Activated CD4-positive, CD25-positive, alpha-beta regulatory T cell treated with anti-CD3 and anti-CD28 coated beads, Interleukin-2, amount 50 U/mL, for 16 hours (primary cell): ENCODE results near the gene BATF.
"Not testable (repeated sequence)": the region's sequence is repeated elsewhere in the genome, so short reads cannot be mapped to it uniquely, and the experiment has no call there.

Experiments used
- DNase-seq: peaks from one replicate; pipeline ENCODE4 v3.0.0-alpha.2; 2020; ENCODE audit warnings: low read depth, low spot score

BATF gene

DNA sequence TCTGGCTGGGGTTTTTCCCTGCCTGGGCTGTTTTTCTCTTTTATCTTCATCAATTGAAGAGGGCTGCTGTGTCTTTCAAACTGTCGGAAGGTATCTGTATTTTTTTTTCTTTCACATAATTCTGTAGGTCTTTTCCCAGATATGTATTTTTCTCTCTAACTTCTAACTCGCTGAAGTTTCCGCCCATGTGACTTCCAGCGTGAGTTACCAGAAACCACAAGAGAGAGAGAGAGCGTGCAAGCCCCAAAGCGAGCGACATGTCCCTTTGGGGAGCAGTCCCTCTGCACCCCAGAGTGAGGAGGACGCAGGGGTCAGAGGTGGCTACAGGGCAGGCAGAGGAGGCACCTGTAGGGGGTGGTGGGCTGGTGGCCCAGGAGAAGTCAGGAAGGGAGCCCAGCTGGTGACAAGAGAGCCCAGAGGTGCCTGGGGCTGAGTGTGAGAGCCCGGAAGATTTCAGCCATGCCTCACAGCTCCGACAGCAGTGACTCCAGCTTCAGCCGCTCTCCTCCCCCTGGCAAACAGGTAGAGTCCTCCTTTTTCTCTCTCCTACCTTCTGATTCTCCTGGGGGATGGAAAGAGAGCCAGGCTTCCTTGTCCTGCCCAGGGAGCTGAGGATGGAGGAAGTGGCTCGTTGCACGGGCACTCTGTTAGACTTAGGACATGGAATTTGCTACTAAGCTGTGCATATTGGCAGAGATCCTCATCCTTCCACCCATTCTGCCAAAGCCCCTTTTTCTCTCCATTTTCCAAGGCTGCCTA lies at the start of gene BATF:
Gene BATF, plus strand, starts transcription at position 246 of the 759 bp plus-strand sequence. Its CDS starts 214 bp downstream, at position 460.
- DNase-seq: peak; percentile 70

DNA sequence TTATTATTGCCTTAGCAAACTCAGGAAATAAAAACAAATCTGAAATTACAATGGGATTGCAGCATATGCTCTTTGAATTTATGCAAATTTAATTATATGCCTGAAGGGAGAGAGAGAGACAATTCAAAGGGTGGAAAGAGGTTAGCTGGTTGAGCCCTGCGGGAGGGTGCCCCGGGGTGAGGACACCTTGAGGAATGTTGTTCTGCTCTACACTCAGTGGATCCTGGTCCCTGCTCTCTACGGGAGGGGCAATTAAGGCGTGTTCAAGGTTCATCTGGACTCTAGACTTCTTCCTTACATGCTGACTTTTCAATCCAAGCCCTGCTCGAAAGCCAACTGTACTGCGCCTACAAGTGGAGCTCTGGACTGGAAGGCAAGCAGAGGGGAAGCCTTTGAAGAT lies 48.1 kb upstream of the BATF start:
- not testable (repeated sequence) for DNase-seq

DNA sequence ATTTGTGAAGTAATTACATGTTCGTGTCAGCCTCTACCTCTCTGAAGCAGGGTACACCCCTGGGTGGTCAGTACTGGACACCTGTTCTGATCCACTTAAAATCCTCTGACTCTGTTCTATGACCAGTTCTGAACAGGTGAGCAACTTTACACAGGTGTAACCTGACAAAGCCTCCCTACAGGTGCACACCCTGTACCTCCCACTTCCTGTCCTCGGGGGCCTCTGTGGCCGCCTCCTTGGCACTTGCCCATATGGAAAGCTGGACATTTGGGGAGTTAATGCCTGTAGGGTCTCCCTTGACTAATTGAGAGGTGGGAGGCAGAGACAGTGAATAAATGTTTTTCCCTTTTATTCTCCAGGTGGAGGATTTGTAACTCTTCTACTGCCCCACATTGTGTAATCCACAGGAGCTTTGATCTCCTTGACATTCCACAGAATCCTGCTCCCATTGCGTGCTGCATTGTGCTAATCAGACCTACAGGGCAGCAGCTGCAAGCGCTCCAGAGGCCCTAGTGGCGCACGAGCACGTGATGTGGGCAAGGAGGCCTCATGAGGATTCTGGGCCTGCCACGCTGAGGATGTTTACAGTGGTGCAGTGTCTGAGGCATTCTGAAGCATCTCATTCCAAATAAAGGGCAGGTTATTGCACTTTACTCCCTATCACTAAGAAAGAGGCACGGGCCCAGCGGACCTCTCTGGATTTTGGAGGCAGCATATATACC lies 45.8 kb upstream of the BATF start:
- no peak for DNase-seq

- DNase-seq: no peak
These were observed 44.4 kb upstream of the BATF start for GRCh38 chr14:75477881-75478280.

DNA sequence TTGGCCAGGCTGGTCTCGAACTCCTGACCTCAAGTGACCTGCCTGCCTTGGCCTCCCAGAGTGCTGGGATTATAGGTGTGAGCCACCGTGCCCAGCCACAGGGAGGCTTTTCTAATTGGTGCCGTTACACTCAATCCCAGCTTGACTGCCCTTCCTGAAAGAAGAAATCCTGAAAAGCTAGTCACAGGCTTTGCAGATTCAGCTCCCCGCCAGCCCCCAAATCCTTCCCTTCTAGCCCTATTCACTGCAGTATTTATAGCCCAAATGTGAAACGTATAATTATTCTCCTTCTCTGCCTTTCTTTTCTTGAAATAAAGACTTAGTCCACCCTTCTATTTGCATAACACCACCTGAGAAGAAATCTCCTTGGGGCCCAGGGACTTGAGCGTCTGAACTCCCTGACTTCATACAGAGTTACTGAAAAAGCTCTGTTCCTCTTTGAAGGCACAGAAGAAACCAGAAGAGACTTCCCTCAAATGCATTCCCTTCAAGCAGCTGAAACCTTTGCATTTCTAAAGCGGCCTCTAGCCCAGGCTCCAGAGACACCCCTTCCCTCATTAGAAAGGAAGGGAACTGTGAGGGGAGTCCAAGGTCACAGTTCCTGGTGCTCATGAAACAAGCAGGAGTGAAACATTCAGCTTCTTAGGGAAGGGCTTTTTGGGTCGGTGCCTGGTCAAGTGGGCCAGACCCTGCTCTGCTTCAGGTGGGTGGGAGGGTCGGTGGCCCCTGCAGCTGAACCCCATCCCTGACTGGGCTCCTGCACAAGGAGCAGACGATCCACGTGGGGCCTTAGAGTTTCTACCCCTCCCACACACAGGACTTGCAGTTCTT lies 42.3 kb upstream of the BATF start:
- no peak for DNase-seq

- DNase-seq: no peak
These were observed 39.9 kb upstream of the BATF start for GRCh38 chr14:75482366-75482765.

DNA sequence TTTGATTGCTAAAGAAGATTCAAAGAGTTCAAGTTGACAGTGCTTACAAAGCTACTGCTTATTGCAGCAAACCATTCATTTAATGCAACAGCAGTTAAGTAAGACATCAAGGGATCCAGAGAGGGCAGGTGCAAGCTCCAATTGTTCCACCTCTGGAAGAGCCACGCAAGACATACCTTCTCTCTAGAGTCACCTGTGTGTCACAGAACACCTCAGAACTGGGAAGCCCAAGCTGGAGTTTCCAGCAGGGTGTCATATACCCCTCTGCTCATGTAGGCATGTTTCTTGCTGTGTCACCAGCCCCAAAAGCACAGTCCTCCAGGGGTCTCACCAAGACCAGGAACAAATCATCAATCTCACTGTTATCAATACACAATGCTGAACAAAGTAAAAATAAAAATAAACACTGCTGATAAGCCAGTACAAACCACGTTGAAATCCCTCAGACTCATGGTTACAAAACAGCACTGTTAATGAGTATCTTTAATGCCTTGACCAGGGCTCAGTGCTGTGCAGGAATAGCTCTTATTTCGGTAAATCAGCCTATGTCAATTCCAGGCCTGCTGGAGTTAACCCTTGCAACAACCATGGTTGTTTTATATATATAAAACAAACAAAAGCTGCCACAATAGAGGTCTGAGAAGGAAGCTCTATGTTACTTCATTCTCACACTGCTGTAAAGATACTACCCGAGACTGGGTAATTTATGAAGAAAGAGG lies 37.4 kb upstream of the BATF start:
- DNase-seq: no peak

DNA sequence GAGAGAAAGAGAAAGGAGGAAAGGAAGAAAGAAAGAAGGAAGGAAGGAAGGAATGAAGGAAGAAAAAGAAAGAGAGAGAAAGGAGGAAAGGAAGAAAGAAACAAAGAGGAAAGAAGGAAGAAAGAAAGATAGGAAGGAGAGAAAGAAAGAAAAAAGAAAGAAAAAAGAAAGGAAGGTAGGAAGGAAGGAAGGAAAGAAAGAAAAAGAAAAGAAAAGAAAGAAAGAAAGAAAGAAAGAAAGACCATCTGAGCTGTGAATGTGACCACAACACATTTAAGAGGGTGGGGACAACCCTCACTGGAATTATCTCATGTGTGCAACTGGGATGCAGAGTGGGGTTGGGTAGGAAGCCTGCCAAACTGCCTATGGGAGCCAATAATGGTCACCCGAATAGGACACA lies 36.0 kb upstream of the BATF start:
- DNase-seq: no peak

DNA sequence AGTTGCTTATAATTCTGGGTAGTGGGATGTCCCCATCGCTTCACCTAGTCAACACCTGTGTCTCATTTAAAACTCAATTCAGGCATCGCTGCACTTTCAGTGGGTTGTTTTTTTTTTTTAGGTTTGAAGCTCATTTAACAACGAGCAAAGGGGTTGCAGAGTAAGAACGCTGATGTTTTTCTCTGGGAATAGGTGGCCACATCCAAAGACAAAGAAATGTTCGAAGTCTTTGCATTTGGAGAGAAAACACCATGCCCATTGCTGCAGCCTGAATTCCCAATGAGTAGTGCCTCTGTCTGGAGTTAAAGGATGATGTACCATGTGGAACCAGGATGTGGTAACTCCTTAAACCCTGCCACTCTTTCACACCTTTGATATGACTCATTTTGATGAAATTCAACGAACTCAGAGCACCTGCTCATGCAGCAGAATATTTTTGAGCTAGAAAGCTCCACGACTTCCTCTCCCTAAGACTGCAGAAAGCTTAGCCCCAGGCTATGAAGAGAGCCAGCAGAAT lies 35.1 kb upstream of the BATF start:
- DNase-seq: no peak

DNA sequence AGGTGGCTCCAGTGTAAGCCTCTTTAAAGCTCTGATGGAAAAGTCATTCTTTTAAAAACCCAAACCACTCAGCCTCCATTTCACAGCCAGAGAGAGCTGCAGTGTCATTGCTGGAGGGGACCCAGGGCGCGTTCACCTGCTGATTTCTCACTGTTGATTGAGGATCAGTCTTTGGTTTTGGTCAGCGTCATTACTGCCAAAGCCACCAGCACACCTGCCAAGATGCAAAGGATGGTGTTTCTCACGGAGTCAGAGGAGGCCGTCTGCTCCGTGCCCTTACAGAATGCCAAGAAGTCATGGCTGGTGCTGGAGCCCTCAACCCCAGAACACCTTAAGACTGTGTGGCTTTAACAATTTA lies 32.8 kb upstream of the BATF start:
- no peak for DNase-seq

DNA sequence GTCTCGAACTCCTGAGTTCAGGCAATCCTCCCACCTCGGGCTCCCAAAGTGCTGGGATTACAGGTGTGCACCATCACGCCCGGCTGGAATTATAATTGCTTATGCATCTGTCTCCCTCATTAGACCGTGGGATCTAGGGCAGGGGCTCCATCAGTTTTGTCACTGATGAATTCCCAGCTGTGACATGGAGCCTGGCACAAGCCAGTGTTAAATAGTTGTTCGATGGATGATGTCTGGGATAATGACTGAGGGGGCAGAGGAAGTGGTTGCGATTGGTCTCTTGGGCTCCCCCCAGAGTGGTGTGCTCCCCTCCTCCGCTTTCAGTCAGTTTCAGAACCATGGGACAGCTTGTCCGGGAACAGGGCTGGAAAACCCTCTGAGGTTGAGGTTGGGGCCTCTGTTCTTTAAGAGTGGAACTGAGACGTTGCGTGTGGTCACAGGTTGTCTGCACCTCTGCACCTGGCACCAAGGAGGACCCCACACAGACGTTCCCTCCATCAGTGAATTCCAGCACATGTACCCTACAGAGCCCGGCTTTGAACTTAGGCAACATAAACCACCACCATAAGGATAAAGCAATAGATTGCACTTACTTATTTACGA lies 30.8 kb upstream of the BATF start:
- DNase-seq: no peak

DNA sequence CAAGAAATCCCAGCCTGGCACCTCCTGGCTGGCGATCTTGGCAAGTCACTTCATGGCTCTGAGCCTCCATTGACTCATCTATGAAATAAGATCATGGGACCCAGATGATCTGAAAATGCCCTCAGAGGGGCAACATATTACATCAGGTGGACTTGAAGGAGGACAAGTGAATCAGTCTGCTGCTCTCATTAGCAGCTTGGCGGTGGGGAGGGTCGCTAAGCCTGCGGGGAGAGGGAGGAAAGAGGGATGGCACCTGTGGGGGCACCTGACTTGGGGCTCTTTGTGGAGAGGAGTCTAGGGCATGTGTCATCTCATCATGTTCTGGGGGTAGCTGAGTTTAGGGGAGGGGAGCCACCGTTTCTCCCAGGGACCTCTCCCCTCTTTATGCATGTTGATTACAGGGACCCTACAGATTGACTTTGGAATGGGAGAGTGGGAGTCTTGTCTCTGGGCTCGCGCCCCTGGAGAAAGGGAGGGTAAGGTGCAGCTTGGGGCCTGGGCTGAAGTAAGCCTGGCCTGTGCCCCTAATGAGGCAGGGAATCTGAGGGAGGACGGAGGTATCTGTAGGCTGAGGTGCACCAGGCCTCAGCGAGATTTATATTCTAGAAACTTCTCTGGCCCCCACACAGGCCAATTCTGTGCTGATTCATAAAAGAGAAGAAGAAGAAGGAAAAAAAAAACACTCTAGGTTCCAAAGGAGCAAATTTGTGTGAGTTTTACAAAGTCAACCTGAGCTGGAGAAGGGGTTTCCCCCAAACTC lies 29.3 kb upstream of the BATF start:
- DNase-seq: no peak

DNA sequence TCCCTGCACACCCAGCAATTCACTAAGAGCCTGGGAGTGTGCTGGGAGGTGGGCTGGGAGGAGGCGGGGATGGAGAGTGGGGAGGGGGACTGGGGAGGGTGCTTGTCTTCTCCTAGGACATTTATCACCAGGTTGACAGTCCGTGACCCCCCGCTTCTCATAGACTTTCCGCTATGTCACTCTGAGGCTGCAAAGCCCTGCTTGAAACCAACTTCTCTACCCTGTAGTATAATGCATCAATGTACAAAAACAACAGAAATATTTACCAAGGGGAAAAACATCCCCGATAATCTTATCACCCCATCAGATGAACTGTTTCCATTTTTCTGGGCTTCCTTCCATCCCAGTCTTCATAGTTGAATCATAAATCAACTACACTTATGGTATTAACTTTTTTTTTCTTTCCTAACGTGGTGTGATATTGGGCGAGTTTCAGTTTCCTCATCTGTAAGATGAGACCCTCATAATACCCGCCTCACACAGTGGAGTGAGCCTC lies 28.6 kb upstream of the BATF start:
- no peak for DNase-seq

DNA sequence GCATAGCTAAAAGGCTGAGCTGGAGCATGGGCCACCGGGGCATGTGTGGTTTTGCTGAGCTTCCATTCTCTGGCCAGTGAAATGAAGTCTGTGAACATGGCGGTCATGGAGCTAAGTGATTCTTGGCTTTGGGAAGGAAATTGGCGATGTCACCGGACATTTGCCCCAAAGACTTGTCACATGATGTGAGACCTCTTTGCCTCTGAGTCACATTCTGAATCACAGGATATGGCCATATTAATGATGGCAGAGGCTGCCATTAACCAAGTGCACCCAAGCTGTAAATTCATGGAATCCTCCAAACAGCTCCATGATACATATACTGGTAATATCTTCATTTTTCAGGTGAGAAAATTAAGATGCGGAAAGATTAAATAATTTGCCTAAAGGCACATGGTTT lies 27.4 kb upstream of the BATF start:
- DNase-seq: no peak

- no peak for DNase-seq
These were observed 26.9 kb upstream of the BATF start for GRCh38 chr14:75495399-75495798.

DNA sequence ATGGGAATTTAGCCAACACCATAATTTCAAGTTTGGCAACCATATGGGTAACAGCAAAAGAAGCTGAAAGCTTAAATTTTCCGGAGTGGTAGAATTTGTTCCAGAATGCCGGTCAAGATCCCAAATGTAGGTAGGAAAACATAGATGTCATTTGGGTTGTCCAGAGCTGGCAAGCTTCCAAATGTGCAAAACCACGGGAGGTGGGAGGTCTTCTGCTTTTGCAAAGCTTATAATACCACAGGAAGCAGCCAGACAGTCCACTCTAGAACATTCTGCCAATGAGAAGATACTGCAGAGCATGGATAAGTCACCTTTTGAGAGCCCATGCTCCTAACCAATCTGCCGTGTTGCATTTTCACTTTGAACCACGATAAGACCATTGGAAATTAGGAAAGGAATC lies 26.4 kb upstream of the BATF start:
- DNase-seq: no peak

DNA sequence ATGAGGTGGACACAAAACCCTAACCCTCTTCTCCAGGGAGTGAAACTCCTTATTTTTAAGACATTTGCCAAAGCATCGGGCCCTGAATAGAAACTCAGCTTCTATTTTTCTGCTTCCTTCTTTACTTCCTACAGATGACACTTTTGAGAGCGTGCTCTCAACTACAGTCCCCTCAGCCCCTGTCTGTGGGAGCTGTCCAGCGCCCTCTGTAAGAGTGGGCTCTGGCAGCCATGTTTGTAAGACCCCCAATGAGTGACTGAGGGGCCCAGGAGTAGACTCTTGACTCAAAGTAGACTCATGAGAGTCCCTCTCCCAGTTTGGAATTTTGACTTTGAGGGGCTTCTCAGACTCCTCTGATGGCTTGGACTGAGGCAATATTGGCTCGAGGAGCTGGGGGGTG lies 25.5 kb upstream of the BATF start:
- no peak for DNase-seq

GRCh38 chr14:75497191-75497590 lies 25.1 kb upstream of the BATF start:
- no peak for DNase-seq

DNA sequence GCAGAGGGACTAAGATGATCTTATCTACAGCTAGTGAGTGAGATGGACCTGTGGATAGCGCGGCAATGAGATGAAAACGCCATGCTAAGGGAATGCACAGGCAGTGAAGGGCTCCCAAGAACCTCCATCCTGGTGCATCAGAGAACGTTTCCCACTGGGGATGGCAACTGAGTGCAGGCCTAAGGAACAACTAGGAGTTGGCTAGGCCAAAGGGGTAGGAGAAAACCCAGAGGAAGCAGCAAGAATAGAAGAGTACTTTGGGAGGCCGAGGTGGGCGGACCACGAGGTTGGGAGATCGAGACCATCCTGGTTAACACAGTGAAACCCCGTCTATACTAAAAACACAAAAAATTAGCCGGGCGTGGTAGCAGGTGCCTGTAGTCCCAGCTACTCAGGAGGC lies 24.6 kb upstream of the BATF start:
- DNase-seq: no peak
